ENCODE results near the gene SP8.
"Not testable (repeated sequence)": the region's sequence is repeated elsewhere in the genome, so short reads cannot be mapped to it uniquely, and the experiment has no call there.

The SP8 gene

GRCh38 chr7:20786779-20787659 lies at the start of gene SP8:
Gene SP8, minus strand, starts transcription at chr7:20786886. Its CDS starts 88 bp downstream, at chr7:20786798.
- no peak for DNase-seq

DNA sequence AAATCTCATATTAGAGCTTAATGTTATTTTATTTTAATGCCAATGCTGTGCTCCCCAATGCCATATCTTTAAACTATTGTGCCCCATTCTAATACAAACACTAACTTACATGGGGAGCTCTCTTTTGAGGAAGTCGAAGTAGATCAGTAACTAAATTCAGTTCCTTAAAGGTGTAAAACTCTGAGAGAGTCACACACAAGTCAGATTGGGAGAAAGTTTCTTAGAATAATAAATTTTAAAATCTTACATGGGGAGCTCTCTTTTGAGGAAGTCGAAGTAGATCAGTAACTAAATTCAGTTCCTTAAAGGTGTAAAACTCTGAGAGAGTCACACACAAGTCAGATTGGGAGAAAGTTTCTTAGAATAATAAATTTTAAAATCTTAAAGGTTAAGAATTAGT lies 49.7 kb upstream of the SP8 start:
- not testable (repeated sequence) for DNase-seq

DNA sequence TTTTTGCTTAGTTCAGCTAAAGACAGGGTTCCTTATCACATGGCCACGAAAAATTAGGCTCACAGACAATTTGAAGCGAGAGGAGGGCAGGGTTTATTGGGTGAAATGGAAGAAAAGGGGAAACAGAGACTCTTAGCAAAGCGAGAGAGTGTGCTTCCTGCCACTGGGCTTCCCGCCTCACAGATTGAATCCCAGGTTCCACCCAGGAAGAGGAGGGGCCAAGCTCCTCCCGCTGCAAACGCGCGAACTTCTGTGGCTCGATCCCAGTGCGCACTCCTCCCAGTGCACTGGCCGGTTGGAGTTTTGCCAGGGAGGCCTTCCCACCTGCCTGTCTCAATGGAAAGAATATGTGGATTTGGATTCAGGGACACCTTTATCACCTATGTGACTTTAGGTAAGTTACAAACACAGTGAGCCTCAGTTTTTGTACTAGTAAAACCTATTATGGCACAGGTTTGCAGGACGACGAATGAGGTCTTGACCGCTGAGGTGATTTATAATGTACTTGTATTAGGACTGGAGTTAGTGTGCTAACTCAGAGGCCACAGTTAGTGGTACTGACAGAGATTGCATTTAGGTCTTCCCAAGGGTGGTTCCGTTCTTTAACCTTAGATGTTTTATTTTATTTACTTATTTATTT lies 48.5 kb upstream of the SP8 start:
- no peak for DNase-seq

GRCh38 chr7:20834656-20835055 lies 48.0 kb upstream of the SP8 start:
- DNase-seq, result no peak

DNA sequence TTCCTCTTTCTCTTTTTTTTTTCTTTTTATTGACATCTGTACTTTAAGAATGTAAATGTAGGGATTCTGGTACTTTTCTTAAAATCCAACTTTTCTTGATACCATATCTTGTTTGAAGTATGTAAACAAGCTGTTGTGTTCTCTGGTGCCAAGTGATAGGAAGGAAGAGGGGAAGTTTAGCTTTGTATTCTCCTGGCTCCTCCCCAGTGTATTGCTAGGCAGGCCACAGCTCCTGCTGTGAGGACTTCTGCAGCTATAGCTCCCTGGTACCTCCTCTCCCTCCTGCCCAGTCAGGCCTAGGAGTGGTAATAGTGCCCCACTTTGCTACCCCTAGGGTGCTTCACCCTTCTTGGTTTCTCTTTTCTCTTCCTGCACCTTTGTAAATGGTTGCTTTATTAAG lies 45.3 kb upstream of the SP8 start:
- no peak for DNase-seq

- DNase-seq, result no peak
These were observed 44.8 kb upstream of the SP8 start for GRCh38 chr7:20831451-20831850.

DNA sequence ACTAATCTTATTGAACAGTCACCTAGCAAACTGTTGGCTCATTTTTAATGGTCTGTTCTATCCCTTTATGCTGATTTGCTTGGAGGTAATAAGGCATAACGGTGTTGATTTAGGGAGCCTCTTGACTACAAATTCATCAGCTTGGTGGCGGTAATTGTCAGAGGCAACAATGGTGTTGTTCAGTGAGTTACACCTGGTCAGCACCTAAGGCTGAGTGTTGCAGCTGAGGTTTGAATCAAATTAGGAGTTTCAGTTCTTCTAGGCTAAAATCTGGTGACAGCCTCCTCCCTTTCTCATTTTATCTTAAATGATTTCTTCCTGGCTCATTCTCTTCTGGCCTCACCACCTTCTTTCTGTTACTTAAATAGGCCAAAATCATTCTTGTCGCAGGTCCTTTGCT lies 42.3 kb upstream of the SP8 start:
- DNase-seq, result no peak

- no peak for DNase-seq
These were observed 40.5 kb upstream of the SP8 start for GRCh38 chr7:20827172-20827571.

DNA sequence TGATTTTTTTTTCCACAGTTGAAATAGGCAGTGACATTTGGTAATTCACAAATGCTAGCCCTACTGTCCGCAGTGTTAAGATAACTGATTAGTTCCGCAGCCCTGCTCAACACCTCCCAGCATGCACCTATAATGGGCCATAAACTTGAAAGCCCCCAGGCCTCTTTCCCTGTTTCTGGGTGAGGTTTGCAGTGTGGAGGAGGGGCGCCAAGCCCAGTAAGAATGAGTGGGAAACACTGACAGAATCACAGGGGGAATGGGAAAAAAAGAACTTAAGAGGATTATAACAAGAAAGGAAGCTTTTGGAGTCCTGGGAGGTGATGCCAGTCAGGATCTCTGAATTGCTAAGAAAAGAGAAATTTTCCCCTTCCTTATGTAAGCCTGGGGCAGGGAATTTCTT lies 39.6 kb upstream of the SP8 start:
- DNase-seq, result no peak

DNA sequence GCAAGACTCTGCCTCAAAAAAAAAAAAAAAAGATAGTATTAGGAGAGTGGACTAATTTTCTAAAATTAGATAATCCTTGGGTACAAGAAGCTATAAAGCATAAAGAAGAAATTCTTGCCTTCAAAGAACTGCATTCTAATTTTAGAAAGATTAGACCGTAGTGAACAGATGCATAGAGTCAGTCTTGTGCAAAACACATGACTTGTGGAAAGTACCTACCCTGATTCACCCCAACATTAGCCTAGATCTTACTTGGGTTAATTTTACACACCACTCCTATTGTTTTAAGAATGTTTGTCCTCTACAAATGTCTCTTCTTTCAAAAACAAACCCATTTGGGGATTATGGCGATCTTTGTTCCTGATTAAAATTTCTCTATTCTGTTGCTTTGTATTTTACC lies 38.9 kb upstream of the SP8 start:
- DNase-seq, result no peak

DNA sequence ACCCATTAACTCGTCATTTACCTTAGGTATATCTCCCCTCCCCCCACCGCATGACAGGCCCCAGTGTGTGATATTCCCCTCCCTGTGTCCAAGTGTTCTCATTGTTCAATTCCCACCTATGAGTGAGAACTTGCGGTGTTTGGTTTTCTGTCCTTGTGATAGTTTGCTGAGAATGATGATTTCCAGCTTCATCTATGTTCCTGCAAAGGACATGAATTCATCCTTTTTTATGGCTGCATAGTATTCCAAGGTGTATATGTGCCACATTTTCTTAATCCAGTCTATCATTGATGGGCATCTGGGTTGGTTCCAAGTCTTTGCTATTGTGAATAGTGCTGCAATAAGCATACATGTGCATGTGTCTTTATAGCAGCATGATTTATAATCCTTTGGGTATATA lies 34.7 kb upstream of the SP8 start:
- DNase-seq, result not testable (repeated sequence)

DNA sequence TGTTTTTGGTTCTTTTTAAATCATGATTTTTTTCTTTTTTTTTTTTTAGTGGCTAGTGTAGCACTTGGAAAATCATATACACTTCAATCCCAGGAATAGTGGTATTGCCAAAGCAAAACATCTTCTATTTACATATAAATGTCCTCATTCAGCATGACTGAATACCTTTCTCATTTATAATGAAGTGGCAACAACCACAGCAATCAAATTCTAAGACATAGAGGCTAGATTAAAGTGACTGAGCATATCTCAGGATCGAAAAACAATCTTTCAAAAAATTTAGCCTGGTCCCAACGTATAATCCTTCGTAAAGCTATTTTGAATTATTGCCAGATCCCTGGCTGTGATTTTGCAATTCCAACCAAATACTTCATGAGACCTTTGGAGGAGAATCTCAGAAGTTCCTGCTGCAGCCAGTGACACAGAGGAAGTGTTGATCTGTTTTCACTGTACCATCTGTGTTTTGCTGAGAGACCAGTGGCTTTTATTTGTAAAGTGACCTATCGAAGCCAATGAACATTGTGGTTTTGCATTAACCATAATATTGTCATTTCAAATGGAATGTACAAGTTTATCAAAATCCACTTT lies 29.8 kb upstream of the SP8 start:
- no peak for DNase-seq

DNA sequence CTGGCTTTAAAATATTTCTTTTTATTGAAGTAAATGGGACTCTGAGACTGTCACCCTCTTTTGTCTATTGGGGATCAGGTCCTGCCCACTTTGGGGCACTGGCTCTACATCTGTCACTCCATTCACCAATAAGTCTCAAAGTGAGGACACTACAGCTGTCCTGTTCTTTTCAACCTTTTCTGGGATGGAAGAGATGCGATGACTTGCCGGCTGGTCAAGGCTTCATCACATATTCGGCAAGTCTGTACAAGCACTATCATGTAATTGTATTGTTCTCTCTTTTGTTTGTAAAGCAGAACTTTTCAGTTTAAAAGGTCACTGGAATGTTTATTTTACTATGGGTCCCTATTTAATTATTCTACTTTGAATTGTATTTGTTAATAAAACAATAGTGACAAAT lies 17.7 kb upstream of the SP8 start:
- DNase-seq, result no peak

DNA sequence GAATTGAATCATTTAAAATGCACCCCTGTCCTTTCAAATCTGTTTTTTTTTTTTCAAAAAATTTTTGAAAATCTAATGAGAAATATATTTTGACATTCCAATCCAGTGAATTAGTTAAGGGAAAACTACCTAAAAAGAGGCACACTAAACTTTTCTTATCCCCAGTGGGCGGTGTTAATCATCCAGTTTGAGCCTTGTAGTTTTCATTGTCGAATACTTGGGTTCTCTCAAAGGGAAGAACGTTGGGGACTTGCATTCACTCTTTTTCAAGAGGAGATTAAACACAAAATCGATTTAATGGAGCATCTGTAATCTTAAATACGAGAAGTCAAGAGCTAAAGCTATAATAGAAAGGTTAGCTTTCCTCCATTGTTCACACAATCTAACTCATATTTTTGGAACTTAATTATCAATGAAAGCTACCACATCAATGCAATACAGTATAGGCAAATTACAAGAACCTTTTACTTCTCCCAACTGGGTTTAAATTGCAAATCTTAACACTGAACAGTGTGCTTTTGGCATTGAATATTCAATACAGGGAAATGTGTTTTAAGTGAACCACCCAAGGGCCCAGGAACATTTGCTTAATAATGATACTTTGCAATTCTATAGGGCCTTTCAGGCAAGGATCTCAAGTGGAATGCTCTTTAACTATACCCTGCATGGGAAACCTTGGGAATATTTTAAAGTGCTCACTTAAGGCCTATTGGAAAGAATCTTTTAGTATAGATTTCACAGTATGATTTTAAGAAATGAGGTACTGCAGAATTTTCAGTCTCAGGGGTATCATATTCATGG lies 13.1 kb upstream of the SP8 start:
- DNase-seq, result no peak

DNA sequence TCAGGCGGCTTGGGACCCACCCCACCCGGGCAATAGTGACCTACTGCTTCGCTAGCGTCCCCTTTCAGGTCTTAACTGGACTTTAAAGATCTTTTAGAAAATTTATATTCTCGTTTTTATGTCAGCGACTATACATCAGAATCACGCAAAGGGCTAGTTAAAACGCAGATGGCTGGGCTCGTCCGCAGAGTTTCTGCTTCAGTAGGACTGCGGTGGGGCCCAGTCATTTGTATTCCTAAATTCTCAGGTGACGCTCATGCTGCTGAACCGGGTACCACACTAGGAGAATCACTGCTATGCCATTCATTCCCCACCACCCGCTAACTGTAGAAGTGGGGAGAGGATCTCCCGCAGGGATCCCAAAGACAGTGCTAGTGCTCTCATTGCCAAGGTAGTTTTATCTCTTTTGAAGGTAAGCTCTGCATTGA lies 12.0 kb upstream of the SP8 start:
- DNase-seq, result no peak

DNA sequence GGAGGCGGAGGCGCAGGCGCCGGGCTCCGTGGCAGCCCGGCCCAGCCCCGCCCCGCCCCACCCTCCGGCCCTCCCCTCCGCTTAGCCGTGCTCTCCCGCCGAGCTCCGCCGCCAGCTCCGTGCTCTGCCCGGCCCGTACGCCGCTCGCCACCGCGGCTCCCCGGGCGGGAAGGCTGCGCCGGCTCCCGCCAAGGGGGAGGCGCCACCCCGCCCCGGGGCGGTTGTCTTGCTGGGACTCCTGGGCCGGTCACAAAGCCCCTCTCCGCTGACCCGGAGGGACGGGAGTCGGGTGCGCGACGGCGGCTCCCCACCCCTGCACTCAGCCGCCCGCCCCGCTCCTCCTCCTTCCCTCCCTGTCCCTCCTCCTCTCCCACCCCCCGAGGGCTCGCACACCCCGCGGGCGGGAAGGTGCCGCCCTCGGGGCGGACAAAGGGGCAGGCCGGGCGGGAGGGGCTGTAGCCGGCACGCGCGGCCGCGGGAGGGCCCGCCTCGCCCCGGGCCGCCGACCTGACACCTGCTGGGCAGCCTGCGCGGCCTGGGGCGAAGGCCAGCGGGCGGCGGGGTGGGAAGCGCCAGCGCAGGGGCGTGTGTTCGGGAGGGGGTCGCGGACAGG lies 11.5 kb upstream of the SP8 start:
- peak; percentile 7 for DNase-seq

GRCh38 chr7:20797462-20798080 lies 10.9 kb upstream of the SP8 start:
- peak; percentile 7 for DNase-seq

- DNase-seq, result no peak
These were observed 10.4 kb upstream of the SP8 start for GRCh38 chr7:20797042-20797461.

GRCh38 chr7:20796500-20796899 lies 9.8 kb upstream of the SP8 start:
- no peak for DNase-seq

DNA sequence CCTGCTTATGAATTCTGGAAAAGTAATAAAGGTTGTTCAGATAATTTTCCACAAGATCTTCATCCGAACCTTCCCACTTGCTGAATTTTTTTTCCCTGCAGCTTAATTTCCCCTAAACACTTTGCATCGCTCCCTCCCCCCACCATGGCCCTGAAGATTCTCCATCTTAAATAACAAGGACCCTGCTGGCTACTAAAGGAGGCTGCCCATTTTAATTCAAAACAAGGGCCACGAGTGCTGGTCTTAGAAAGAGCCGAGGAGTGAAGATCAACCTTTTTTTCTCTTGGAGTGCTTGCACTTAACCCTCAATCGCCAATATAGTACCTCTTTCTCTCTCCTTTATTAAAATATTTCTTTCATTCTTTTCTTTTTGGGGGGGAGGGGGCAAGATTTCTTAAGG lies 9.2 kb upstream of the SP8 start:
- no peak for DNase-seq

GRCh38 chr7:20795361-20795760 lies 8.7 kb upstream of the SP8 start:
- DNase-seq, result no peak

GRCh38 chr7:20794676-20795075 lies 8.0 kb upstream of the SP8 start:
- no peak for DNase-seq
